RWPE2 (cell line): ENCODE data around the gene MFNG.
A peak's percentile ranks its signal among the peaks of the same experiment; 100 is the strongest.

Experiments used
- ATAC-seq: fragments of 200-7000 bp; cut with Tn5 transposase; 3 replicates; pipeline ENCODE4 v1.9.1; 2021; ENCODE audit warnings: low read depth
- DNase-seq: peaks from one replicate; pipeline ENCODE4 v3.0.0-alpha.2; 2020; ENCODE audit warnings: low spot score
- H3K27ac ChIP-seq: fragments of 450-650 bp; 2 replicates; pipeline ENCODE4 v1.5.1; 2017; ENCODE audit warnings: mild to moderate bottlenecking; ENCODE audit not compliant: poor library complexity, severe bottlenecking
- H3K27me3 ChIP-seq: fragments of 250-450 bp; sonication (Bioruptor Pico); 2 replicates; pipeline ENCODE4 v1.5.1; 2021; ENCODE audit warnings: mild to moderate bottlenecking, moderate library complexity; ENCODE audit not compliant: insufficient read depth, poor library complexity, severe bottlenecking
- H3K36me3 ChIP-seq: fragments of 250-450 bp; sonication (Bioruptor Pico); 2 replicates; pipeline ENCODE4 v1.5.1; 2020; ENCODE audit warnings: low read depth, mild to moderate bottlenecking, moderate library complexity
- H3K4me1 ChIP-seq: fragments of 250-450 bp; sonication (Bioruptor Pico); 2 replicates; pipeline ENCODE4 v1.5.1; 2021; ENCODE audit warnings: mild to moderate bottlenecking, moderate library complexity; ENCODE audit not compliant: insufficient read depth, poor library complexity, severe bottlenecking
- H3K4me3 ChIP-seq: fragments of 250-450 bp; sonication (Bioruptor Pico); 2 replicates; pipeline ENCODE4 v1.5.1; 2021; ENCODE audit warnings: mild to moderate bottlenecking, moderate library complexity; ENCODE audit not compliant: severe bottlenecking
- H3K9me3 ChIP-seq: fragments of 250-450 bp; sonication (Bioruptor Pico); 2 replicates; pipeline ENCODE4 v1.5.1; 2021; ENCODE audit warnings: mild to moderate bottlenecking, moderate library complexity; ENCODE audit not compliant: severe bottlenecking
- CTCF ChIP-seq: fragments of 450-650 bp; IDR thresholded peaks from one replicate; pipeline ENCODE4 v1.5.1; 2017; ENCODE audit warnings: mild to moderate bottlenecking, moderate library complexity; ENCODE audit not compliant: poor library complexity, severe bottlenecking

MFNG gene

GRCh38 chr22:37501610-37502341 is 15.6 kb upstream of the MFNG start:
- DNase-seq (no peak), ATAC-seq (peak; percentile 57)
- Histone ChIP-seq H3K4me3 (no peak overlapping the region), H3K27me3 (no peaks in the 10 kb centered on the region), H3K36me3 (peaks cover 88% of the 10 kb centered on the region), H3K27ac (peak overlapping the region; percentile 77), H3K4me1 (peaks cover 47% of the 10 kb centered on the region), H3K9me3 (no peaks in the 10 kb centered on the region)
- no peak for TF ChIP-seq CTCF

DNA sequence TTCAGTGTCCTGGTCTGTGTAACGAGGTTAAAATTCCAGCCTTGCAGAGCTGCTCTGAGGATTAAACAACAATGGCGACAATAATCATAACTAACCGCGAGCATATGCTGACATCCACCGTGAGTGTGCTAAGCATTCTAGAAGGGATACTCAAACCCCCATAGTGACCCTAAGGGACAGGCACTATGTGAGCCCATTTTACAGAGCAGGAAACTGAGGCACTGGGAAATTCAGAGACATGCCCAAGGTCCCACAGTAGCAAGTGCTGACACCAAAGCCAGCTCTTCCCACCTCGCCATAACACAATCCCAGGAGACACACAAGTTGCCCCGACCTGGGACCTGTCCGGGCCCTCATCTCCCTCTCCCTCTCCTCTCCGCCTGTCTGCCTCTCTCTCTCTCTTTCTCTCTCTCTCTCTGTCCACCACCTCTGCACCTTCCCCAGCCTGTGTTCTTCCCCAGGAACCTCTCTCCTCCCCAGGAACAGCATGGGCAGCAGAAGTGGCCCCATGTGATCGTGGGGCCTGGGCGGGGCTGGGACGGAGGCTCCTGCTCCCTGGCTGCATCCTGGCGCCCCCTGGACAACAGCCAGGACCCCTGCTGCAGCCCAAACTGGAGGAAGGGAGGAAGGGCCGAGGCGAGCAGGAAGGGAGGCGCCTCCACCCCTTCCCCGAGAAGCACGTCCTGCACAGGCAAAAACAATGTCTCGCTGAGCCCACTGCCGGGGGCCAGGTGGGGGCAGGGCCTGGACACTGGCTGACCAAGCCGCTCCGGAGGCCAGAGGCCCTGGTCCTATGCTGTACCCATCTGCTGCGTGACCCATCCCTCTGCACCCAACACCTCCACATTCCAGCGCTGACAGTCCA is 14.8 kb upstream of the MFNG start:
- Histone ChIP-seq H3K9me3 (no peaks in the 10 kb centered on the region), H3K4me3 (no peak overlapping the region), H3K36me3 (peaks cover 88% of the 10 kb centered on the region), H3K27me3 (no peaks in the 10 kb centered on the region), H3K4me1 (peaks cover 48% of the 10 kb centered on the region), H3K27ac (peak overlapping the region; percentile 77)
- DNase-seq = no peak
- ATAC-seq = no peak
- TF ChIP-seq CTCF = no peak

DNA sequence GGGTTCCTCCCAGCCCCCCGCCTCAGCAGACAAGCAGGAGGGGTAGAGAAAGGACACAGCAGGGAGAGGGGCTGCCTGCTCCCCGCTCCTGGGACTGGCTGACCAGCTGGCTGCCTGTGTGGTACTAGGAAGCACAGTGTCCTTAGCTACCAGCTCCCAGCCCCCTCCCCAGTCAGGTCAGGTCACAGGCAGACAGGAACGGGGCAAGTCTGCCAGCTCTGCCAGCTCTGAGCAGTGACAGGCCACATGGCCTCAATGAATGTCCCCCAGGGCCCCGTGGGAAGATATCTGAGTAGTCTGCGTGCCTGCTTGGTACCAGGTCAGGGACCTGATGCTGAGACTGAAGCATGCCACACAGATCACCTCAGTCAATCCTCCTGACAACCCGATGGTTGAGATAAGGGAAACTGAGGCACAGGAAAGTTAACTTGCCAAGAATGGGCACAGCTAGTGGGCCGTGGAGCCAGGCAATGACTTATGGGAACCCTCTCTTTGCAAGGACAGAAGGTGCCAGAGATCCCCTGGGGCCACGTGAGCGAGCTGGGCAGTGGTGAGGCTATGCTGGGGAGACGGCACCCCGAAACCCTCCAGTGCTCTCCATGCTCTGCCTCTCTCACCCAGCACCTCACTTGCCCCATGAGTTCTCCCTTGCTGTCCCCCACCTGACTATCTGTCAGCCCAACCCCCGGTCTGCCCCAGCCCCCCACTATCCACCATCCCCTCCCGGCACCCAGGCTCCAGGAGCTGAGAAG is 13.8 kb upstream of the MFNG start:
- peak overlapping the region; percentile 77 for H3K27ac ChIP-seq
- DNase-seq (no peak), ATAC-seq (no peak)
- H3K27me3 ChIP-seq = no peaks in the 10 kb centered on the region
- TF ChIP-seq CTCF = no peak
- H3K4me1 ChIP-seq = peaks cover 48% of the 10 kb centered on the region
- no peak overlapping the region for H3K4me3 ChIP-seq
- peaks cover 88% of the 10 kb centered on the region for H3K36me3 ChIP-seq
- H3K9me3 ChIP-seq = no peaks in the 10 kb centered on the region

DNA sequence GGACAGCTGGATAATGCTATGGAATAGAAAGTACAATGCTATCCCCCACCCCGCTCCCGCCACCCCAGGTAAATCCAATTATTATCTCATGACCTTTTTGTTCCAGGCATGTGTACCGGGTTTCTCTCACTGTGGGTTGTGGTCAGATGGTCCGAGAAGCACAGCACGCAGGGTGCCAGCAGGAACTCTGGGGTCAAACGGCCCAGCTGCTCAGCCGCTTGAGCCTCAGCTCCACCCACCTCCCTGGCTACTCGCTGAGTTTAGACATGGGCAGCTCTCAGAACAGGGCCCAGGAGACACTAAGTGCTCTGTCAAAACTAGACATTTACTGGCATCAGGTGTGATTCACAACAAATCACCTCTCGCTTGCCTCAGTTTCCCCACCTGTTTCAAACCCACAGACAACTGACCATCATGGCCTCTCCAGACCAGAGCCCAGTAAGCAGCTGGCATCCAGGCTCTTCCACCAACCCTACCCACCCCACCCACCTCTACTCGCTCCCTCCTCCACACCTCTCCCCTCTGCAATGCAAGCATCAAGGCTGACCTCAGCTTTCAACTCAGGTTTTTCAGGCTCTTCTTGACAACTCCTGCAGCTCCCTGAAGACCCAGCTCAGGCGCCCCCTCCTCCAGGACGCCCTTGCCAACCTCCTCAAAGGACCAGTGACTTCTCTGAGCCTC is 13.0 kb upstream of the MFNG start:
- H3K27me3 ChIP-seq = no peaks in the 10 kb centered on the region
- no peak for TF ChIP-seq CTCF
- H3K4me3 ChIP-seq = no peak overlapping the region
- H3K4me1 ChIP-seq = peaks cover 44% of the 10 kb centered on the region
- H3K27ac ChIP-seq = peak overlapping the region; percentile 82
- no peaks in the 10 kb centered on the region for H3K9me3 ChIP-seq
- H3K36me3 ChIP-seq = peaks cover 87% of the 10 kb centered on the region
- DNase-seq (no peak), ATAC-seq (no peak)
